Muscle of arm (tissue), 12 donors: ENCODE results near the gene FTSJ3. TPM values are rescaled to one million over a fixed set of nuclear protein-coding genes. Genes with fewer than 3 reads are reported as not detected.
"Not testable (repeated sequence)": the region's sequence is repeated elsewhere in the genome, so short reads cannot be mapped to it uniquely, and the experiment has no call there.

Experiments
- DNase-seq: peaks from one replicate; pipeline ENCODE4 v3.0.0-alpha.2; 2013
- polyA plus RNA-seq, 12 donors: library from polyadenylated mRNA; unstranded; fragments of 120-200 nt; gene quantifications; one replicate each; pipeline ENCODE4 v1.2.1, GENCODE V29; 2013; ENCODE audit not compliant: insufficient read length in 12 of 12

The FTSJ3 gene
- polyA plus RNA-seq, 12 donors, result 27.6 to 47.4 (median 32.6) TPM; not detected in 1

- DNase-seq, result no peak
Measured at GRCh38 chr17:63843910-63844677, 16.6 kb upstream of the FTSJ3 start.

- DNase-seq, result not testable (repeated sequence)
Measured at GRCh38 chr17:63843387-63843888, 16.0 kb upstream of the FTSJ3 start.

GRCh38 chr17:63842540-63843386 is 15.3 kb upstream of the FTSJ3 start, which contains the start of gene SMARCD2:
SMARCD2 (minus strand) TSS chr17:63842685; CDS start chr17:63842674, 11 bp downstream.
- peak; percentile 97 for DNase-seq

GRCh38 chr17:63842173-63842539 is 14.7 kb upstream of the FTSJ3 start:
- DNase-seq, result no peak

- DNase-seq, result no peak
Measured at GRCh38 chr17:63841350-63842172, 14.1 kb upstream of the FTSJ3 start.

- DNase-seq, result no peak
Measured at GRCh38 chr17:63840591-63841349, 13.3 kb upstream of the FTSJ3 start.

GRCh38 chr17:63838631-63839171 is 11.2 kb upstream of the FTSJ3 start:
- DNase-seq, result no peak

GRCh38 chr17:63837962-63838600 is 10.6 kb upstream of the FTSJ3 start:
- no peak for DNase-seq

- DNase-seq, result no peak
Measured at GRCh38 chr17:63837480-63837879, 10.0 kb upstream of the FTSJ3 start.

GRCh38 chr17:63836811-63837210 is 9.3 kb upstream of the FTSJ3 start:
- no peak for DNase-seq

GRCh38 chr17:63835167-63835720 is 7.8 kb upstream of the FTSJ3 start:
- DNase-seq, result no peak

GRCh38 chr17:63834431-63835166 is 7.1 kb upstream of the FTSJ3 start:
- DNase-seq, result no peak

GRCh38 chr17:63833741-63834373 is 6.4 kb upstream of the FTSJ3 start:
- DNase-seq, result no peak

- no peak for DNase-seq
Measured at GRCh38 chr17:63833026-63833740, 5.7 kb upstream of the FTSJ3 start.

GRCh38 chr17:63832455-63832854 is 5.0 kb upstream of the FTSJ3 start:
- DNase-seq, result no peak

- no peak for DNase-seq
Measured at GRCh38 chr17:63832014-63832413, 4.6 kb upstream of the FTSJ3 start.

GRCh38 chr17:63831505-63831904 is 4.0 kb upstream of the FTSJ3 start:
- DNase-seq, result no peak

GRCh38 chr17:63830904-63831491 is 3.5 kb upstream of the FTSJ3 start:
- no peak for DNase-seq
